HepG2 (cell line): Measurements from ENCODE around the gene WDFY1. TPM values are rescaled to one million over a fixed set of nuclear protein-coding genes. Genes with fewer than 3 reads are reported as not detected.

ENCODE experiments used
- ASH2L ChIP-seq: fragments of 300-600, 200-600 bp; sonication (generic); IDR thresholded peaks from 2 replicates; pipeline ENCODE4 v1.7.0; 2017; ENCODE audit warnings: low read depth, mild to moderate bottlenecking, moderate library complexity, mixed read lengths, low read length; ENCODE audit not compliant: insufficient read length
- CENPX ChIP-seq: sonication (generic); formaldehyde crosslinking; IDR thresholded peaks from 2 replicates; pipeline ENCODE4 v1.9.0; 2021; ENCODE audit warnings: mild to moderate bottlenecking, missing genetic modification reagents, moderate library complexity
- CHD4 ChIP-seq: fragments of 200-600 bp; sonication (generic); IDR thresholded peaks from 2 replicates; pipeline ENCODE4 v1.7.0; 2017; ENCODE audit warnings: mild to moderate bottlenecking, low read length, borderline replicate concordance
- DNMT1 ChIP-seq: sonication (generic); formaldehyde crosslinking; IDR thresholded peaks from 2 replicates; pipeline ENCODE4 v1.5.1; 2020; ENCODE audit warnings: mild to moderate bottlenecking, missing genetic modification reagents
- ESRRA ChIP-seq: sonication (generic); formaldehyde crosslinking; IDR thresholded peaks from 2 replicates; pipeline ENCODE4 v1.5.1; 2020; ENCODE audit warnings: mild to moderate bottlenecking, low read depth, missing genetic modification reagents
- GLMP ChIP-seq: sonication (generic); formaldehyde crosslinking; IDR thresholded peaks from 2 replicates; pipeline ENCODE4 v1.9.0; 2021; ENCODE audit warnings: missing genetic modification reagents, mild to moderate bottlenecking, borderline replicate concordance
- KMT2A ChIP-seq: sonication (generic); formaldehyde crosslinking; IDR thresholded peaks from 2 replicates; pipeline ENCODE4 v1.4.0; 2020; ENCODE audit warnings: missing genetic modification reagents
- MTF2 ChIP-seq: sonication (generic); formaldehyde crosslinking; IDR thresholded peaks from 2 replicates; pipeline ENCODE4 v1.5.0; 2020; ENCODE audit warnings: missing genetic modification reagents, borderline replicate concordance
- MYNN ChIP-seq: sonication (generic); formaldehyde crosslinking; IDR thresholded peaks from 2 replicates; pipeline ENCODE4 v1.4.0; 2020; ENCODE audit warnings: mild to moderate bottlenecking, low read depth, missing genetic modification reagents
- NCOA1 ChIP-seq: sonication (generic); formaldehyde crosslinking; IDR thresholded peaks from 2 replicates; pipeline ENCODE4 v1.9.0; 2021; ENCODE audit warnings: missing genetic modification reagents
- POGZ ChIP-seq: sonication (generic); formaldehyde crosslinking; IDR thresholded peaks from 2 replicates; pipeline ENCODE4 v1.4.0; 2020; ENCODE audit warnings: mild to moderate bottlenecking, missing genetic modification reagents
- RXRA ChIP-seq: sonication (generic); formaldehyde crosslinking; IDR thresholded peaks from 2 replicates; pipeline ENCODE4 v1.5.1; 2020; ENCODE audit warnings: missing genetic modification reagents
- SP5 ChIP-seq: IDR thresholded peaks from 2 replicates; pipeline ENCODE4 v1.6.1; 2016; ENCODE audit warnings: low read depth, borderline replicate concordance
- SRY ChIP-seq: sonication (generic); formaldehyde crosslinking; IDR thresholded peaks from 2 replicates; pipeline ENCODE4 v1.8.0; 2022; ENCODE audit warnings: mild to moderate bottlenecking, missing genetic modification reagents
- THRA ChIP-seq: sonication (generic); formaldehyde crosslinking; IDR thresholded peaks from 2 replicates; pipeline ENCODE4 v1.4.0; 2020; ENCODE audit warnings: missing genetic modification reagents, borderline replicate concordance
- ZFX ChIP-seq: sonication (generic); formaldehyde crosslinking; IDR thresholded peaks from 2 replicates; pipeline ENCODE4 v1.4.0; 2020; ENCODE audit warnings: mild to moderate bottlenecking, low read depth, missing genetic modification reagents, moderate library complexity
- ZIK1 ChIP-seq: sonication (generic); formaldehyde crosslinking; IDR thresholded peaks from 2 replicates; pipeline ENCODE4 v1.5.0; 2020; ENCODE audit warnings: mild to moderate bottlenecking, low read depth, missing genetic modification reagents, borderline replicate concordance
- ZKSCAN5 ChIP-seq: sonication (generic); formaldehyde crosslinking; IDR thresholded peaks from 2 replicates; pipeline ENCODE4 v1.5.1; 2020; ENCODE audit warnings: mild to moderate bottlenecking, missing genetic modification reagents
- ZNF17 ChIP-seq: sonication (generic); formaldehyde crosslinking; IDR thresholded peaks from 2 replicates; pipeline ENCODE4 v1.5.0; 2020; ENCODE audit warnings: mild to moderate bottlenecking, missing genetic modification reagents
- ZNF20 ChIP-seq: sonication (generic); formaldehyde crosslinking; IDR thresholded peaks from 2 replicates; pipeline ENCODE4 v1.4.0; 2020; ENCODE audit warnings: mild to moderate bottlenecking, moderate library complexity, missing genetic modification reagents
- ZNF282 ChIP-seq: fragments of 450-650 bp; IDR thresholded peaks from 2 replicates; pipeline ENCODE4 v1.6.1; 2018; ENCODE audit not compliant: partially characterized antibody
- ZNF598 ChIP-seq: sonication (generic); formaldehyde crosslinking; IDR thresholded peaks from 2 replicates; pipeline ENCODE4 v1.5.1; 2020; ENCODE audit warnings: mild to moderate bottlenecking, missing genetic modification reagents, borderline replicate concordance
- ZNF660 ChIP-seq: sonication (generic); formaldehyde crosslinking; IDR thresholded peaks from 2 replicates; pipeline ENCODE4 v1.5.1; 2020; ENCODE audit warnings: mild to moderate bottlenecking, low read depth, missing genetic modification reagents, borderline replicate concordance
- ZNF7 ChIP-seq: IDR thresholded peaks from 2 replicates; pipeline ENCODE4 v1.6.1; 2016; ENCODE audit warnings: missing biosample characterization, missing genetic modification reagents
- ZNF720 ChIP-seq: sonication (generic); formaldehyde crosslinking; IDR thresholded peaks from 2 replicates; pipeline ENCODE4 v1.4.0; 2020; ENCODE audit warnings: missing genetic modification reagents
- ZNF816 ChIP-seq: sonication (generic); formaldehyde crosslinking; IDR thresholded peaks from 2 replicates; pipeline ENCODE4 v1.8.0; 2022; ENCODE audit warnings: missing genetic modification reagents, mild to moderate bottlenecking, borderline replicate concordance
- polyA plus RNA-seq, 8 experiments: library from polyadenylated mRNA; depleted of rRNA in 3 of 8; stranded (reverse) in 7 of 8; unstranded in 1 of 8; fragments of >200 nt; fragmentation: Illumina TruSeq in 4 of 8; extraction: Trizol in 4 of 8; gene quantifications; 2 replicates each; pipeline versions ENCODE4 v1.2.1 to v1.2.3, GENCODE V29; 2011 to 2016; ENCODE audit warnings: low read depth in 4 of 8, missing spikeins in 1 of 8, mixed read lengths in 1 of 8; ENCODE audit not compliant: insufficient read depth in 1 of 8
- total RNA-seq, 5 experiments: library from RNA; depleted of rRNA; stranded (reverse); fragments of >200 nt; fragmentation: Illumina TruSeq; extraction: Trizol; gene quantifications; 2 replicates each; pipeline ENCODE4 v1.2.3, GENCODE V29; 2016; ENCODE audit warnings: low read depth in 1 of 5
- TF ChIP-seq, protein P1 (sequence below): IDR thresholded peaks from 2 replicates; pipeline ENCODE4 v1.6.1; 2016

The WDFY1 gene
- total and polyA plus RNA-seq, 2 of the 13 experiments (the other 11 are each of a cell fraction or from before 2014, with no cell fraction given) = 77.0 to 78.4 TPM

GRCh38 chr2:223944703-223945531 lies at the start of gene WDFY1 (continued):
- TF ChIP-seq CENPX (CRISPR knock-in tag) = no peak
- TF ChIP-seq ZNF20 = no peak
- TF ChIP-seq MYNN = peak; percentile 91; the same call in 1 of the 2 replicates
- TF ChIP-seq SRY (CRISPR knock-in tag) = peak; percentile 96
- TF ChIP-seq POGZ (CRISPR knock-in tag) = peak; percentile 97
- TF ChIP-seq ZNF816 (CRISPR knock-in tag) = peak; percentile 66; the same call in 1 of the 2 replicates
- no peak for TF ChIP-seq GLMP (CRISPR knock-in tag)
- TF ChIP-seq, protein P1, sequence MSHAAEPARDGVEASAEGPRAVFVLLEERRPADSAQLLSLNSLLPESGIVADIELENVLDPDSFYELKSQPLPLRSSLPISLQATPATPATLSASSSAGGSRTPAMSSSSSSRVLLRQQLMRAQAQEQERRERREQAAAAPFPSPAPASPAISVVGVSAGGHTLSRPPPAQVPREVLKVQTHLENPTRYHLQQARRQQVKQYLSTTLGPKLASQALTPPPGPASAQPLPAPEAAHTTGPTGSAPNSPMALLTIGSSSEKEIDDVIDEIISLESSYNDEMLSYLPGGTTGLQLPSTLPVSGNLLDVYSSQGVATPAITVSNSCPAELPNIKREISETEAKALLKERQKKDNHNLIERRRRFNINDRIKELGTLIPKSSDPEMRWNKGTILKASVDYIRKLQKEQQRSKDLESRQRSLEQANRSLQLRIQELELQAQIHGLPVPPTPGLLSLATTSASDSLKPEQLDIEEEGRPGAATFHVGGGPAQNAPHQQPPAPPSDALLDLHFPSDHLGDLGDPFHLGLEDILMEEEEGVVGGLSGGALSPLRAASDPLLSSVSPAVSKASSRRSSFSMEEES (CRISPR knock-in tag) = peak; percentile 96
- peak; percentile 95 for TF ChIP-seq MTF2 (CRISPR knock-in tag)
- TF ChIP-seq ZIK1 = no peak; the same call in 1 of the 2 replicates
- peak; percentile 100 for TF ChIP-seq DNMT1 (CRISPR knock-in tag)
- TF ChIP-seq ZNF720 (CRISPR knock-in tag) = no peak
- TF ChIP-seq SP5 (CRISPR knock-in tag) = peak; percentile 61; the same call in 1 of the 2 replicates
- TF ChIP-seq NCOA1 = peak; percentile 52; the same call in 1 of the 2 replicates
- 0 out of 2 replicates have a peak, but pooled peaks have one; percentile 28 for TF ChIP-seq ZNF17 (CRISPR knock-in tag)
- TF ChIP-seq ZNF660 = no peak
- peak; percentile 94 for TF ChIP-seq RXRA
- TF ChIP-seq ZNF7 (CRISPR knock-in tag) = no peak
- TF ChIP-seq ASH2L = peak; percentile 93
- no peak for TF ChIP-seq ZNF282
- TF ChIP-seq CHD4 = no peak
- TF ChIP-seq ZFX = peak; percentile 99
- TF ChIP-seq KMT2A (CRISPR knock-in tag) = peak; percentile 99
- TF ChIP-seq ZKSCAN5 (CRISPR knock-in tag) = no peak
- peak; percentile 94; the same call in 1 of the 2 replicates for TF ChIP-seq ZNF598 (CRISPR knock-in tag)
- peak; percentile 92 for TF ChIP-seq THRA
- TF ChIP-seq ESRRA (CRISPR knock-in tag) = peak; percentile 52; the same call in 1 of the 2 replicates
